ENCODE data around the gene PGAM5. TPM values are rescaled to one million over a fixed set of nuclear protein-coding genes. Genes with fewer than 3 reads are reported as not detected.

PGAM5 gene
- total and polyA plus RNA-seq, 2 of the 4 experiments (the other 2 are of a cell fraction), result 25.2 to 37.8 TPM

- Histone ChIP-seq H3K14ac (replicated peaks; ENCODE audit: low read depth, low read length) (no peak overlapping the region), H2AK9ac (replicated peaks; ENCODE audit: low read depth, low read length, poor library complexity) (no peak overlapping the region), H3K9ac (ENCODE audit: low read depth, low read length) (no peak overlapping the region), H3K27me3 (ENCODE audit: control insufficient read depth, insufficient read depth, low read length) (no peaks in the 10 kb centered on the region), H3K18ac (ENCODE audit: low read depth, low read length) (no peak overlapping the region), H3K4me2 (ENCODE audit: low read depth, low read length) (no peak overlapping the region), H2BK20ac (ENCODE audit: low read depth, low read length) (no peak overlapping the region), H3K4ac (ENCODE audit: low read depth, low read length) (no peak overlapping the region), H3K9me3 (ENCODE audit: control insufficient read depth, insufficient read depth, low read length) (no peaks in the 10 kb centered on the region), H4K91ac (ENCODE audit: insufficient read depth, low read depth, low read length) (no peak overlapping the region), H2BK5ac (ENCODE audit: low read depth, low read length, poor library complexity, severe bottlenecking) (no peak overlapping the region), H3K36me3 (ENCODE audit: control insufficient read depth, insufficient read depth, low read length) (peaks cover 19% of the 10 kb centered on the region), H3K79me1 (ENCODE audit: low read depth in 1 of 2, low read length in 2 of 2) (peaks cover 20 to 53% of the 10 kb centered on the region in 2 experiments), H2BK120ac (ENCODE audit: low read depth, low read length) (no peak overlapping the region), H4K8ac (ENCODE audit: low read depth in 2 of 2, low read length in 2 of 2) (no peak overlapping the region), H3K4me1 (ENCODE audit: control insufficient read depth, insufficient read depth, low read length) (0 out of 2 replicates have a peak, but pooled peaks cover 2% of the 10 kb centered on the region), H4K20me1 (ENCODE audit: insufficient read depth, low read length) (peaks cover 11% of the 10 kb centered on the region), H2AFZ (replicated peaks; ENCODE audit: low read length, poor library complexity) (no peak overlapping the region), H3K27ac (ENCODE audit: insufficient read depth, low read length) (no peak overlapping the region), H4K5ac (ENCODE audit: low read depth, low read length) (no peak overlapping the region), H2BK15ac (ENCODE audit: low read depth, low read length) (no peak overlapping the region), H3K9me1 (ENCODE audit: insufficient read depth, low read length) (no peaks in the 10 kb centered on the region), H2AK5ac (ENCODE audit: low read depth, low read length) (no peak overlapping the region), H3K56ac (ENCODE audit: extremely low read depth, insufficient read depth, low read length) (no peak overlapping the region), H3K23ac (ENCODE audit: low read depth, low read length) (no peak overlapping the region), H3K4me3 (ENCODE audit: insufficient read depth, low read depth, low read length) (no peak overlapping the region)
- no peak for DNase-seq
- intact Hi-C loops (cut with micrococcal nuclease), result no loop called here
- BruUV-seq (replicated peaks), result no TSS peak
- no peak for ATAC-seq (ENCODE audit: low read depth)
- dilution Hi-C loops (cut with HindIII; ENCODE audit: low sequenced_read_pairs, unreplicated experiment), result no loop called here
- POLR2A ChIA-PET (ENCODE audit: unreplicated experiment), result no interaction called here
- no peak for TF ChIP-seq RFX5 (IDR thresholded peaks at IDR 0.05; ENCODE audit: low read depth, low read length)
- no peak for TF ChIP-seq BHLHE40 (IDR thresholded peaks at IDR 0.05; ENCODE audit: low read depth, low read length)
- no peak for TF ChIP-seq CEBPB (IDR thresholded peaks at IDR 0.05; ENCODE audit: low read depth, low read length)
- in situ Hi-C loops (cut with MboI; ENCODE audit: low sequenced_read_pairs), result no loop called here
- CTCF ChIA-PET, result interaction anchor here (0.6 kb wide), 1 partner anchor 299 kb away, joined by 3 read pairs; no protein-coding TSS in a partner anchor
- WGBS, 2 experiments (ENCODE audit: extremely low coverage in 2 of 2, insufficient read length in 1 of 2), result no CpG with 5 or more reads among the region's 2 CpGs
Measured at GRCh38 chr12:132713123-132713522, 2.5 kb downstream of the PGAM5 start.
